ENCODE results near the gene TUBB8B.
A peak's percentile ranks its signal among the peaks of the same experiment; 100 is the strongest.
"Not testable (repeated sequence)": the region's sequence is repeated elsewhere in the genome, so short reads cannot be mapped to it uniquely, and the experiment has no call there.

Gene TUBB8B

DNA sequence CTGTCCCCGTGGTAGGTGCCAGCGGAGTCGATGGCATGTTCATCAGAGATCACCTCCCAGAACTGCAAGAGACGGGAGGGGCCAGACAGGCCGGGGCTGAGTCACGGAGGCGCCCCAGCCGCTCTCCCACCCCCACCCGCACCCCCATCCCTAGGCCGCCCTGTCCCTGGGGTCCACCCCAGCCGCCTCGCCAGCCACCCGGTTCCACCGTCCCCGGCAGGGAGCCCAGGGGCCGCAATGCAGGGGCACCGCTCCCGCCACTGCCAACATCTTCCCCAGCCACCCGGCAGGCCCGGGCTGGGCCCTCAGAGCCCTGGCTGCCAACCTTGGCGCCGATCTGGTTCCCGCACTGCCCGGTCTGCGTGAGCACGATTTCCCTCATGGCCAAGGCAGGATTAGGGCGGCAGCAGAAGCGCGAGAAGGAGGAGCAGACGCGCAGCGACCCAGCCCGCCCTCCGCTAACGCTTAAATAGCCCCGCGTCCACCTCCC is at the start of gene TUBB8B:
Gene TUBB8B, minus strand, starts transcription at position 440 of the 490 bp plus-strand sequence. Its CDS starts 58 bp downstream, at position 382.
- not testable (repeated sequence) for H3K9me3 ChIP-seq (ENCODE audit: severe bottlenecking); H3K4me3 ChIP-seq (ENCODE audit: low read depth, low read length); H3K27ac ChIP-seq; H3K36me3 ChIP-seq; H3K27me3 ChIP-seq (ENCODE audit: insufficient read depth, low read depth, severe bottlenecking); DNase-seq

DNA sequence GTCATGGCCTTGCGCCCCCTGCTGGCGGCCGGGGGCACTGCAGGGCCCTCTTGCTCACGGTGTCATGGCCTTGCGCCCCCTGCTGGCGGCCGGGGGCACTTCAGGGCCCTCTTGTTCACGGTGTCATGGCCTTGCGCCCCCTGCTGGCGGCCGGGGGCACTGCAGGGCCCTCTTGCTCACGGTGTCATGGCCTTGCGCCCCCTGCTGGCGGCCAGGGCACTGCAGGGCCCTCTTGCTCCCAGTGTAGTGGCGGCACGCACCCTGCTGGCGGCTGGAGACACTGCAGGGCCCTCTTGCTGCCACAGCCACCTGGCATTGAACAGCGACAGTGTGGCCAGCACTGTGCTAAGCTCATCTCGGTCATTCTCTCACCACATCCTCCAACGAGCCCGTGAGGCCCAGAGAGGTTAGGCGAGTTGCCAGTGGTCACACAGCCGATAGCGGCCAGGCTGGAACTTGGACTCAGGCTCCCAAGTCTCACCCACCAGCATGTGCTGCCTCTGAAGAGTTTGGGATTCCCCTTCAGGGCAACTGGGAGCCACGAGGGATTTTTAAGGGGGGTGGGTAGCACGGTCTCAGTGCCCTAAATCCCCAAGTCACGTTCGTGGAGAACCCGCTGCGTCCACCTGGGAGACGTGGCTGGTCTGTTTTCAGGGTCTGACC is 48.0 kb upstream of the TUBB8B start:
- H3K27ac ChIP-seq; DNase-seq; H3K27me3 ChIP-seq (ENCODE audit: insufficient read depth, low read depth, severe bottlenecking); H3K9me3 ChIP-seq (ENCODE audit: severe bottlenecking); H3K4me3 ChIP-seq (ENCODE audit: low read depth, low read length); H3K36me3 ChIP-seq: not testable (repeated sequence)

DNA sequence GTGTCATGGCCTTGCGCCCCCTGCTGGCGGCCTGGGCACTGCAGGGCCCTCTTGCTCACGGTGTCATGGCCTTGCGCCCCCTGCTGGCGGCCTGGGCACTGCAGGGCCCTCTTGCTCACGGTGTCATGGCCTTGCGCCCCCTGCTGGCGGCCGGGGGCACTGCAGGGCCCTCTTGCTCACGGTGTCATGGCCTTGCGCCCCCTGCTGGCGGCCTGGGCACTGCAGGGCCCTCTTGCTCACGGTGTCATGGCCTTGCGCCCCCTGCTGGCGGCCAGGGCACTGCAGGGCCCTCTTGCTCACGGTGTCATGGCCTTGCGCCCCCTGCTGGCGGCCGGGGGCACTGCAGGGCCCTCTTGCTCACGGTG is 47.3 kb upstream of the TUBB8B start:
- H3K4me3 ChIP-seq (ENCODE audit: low read depth, low read length); H3K36me3 ChIP-seq; H3K9me3 ChIP-seq (ENCODE audit: severe bottlenecking); H3K27me3 ChIP-seq (ENCODE audit: insufficient read depth, low read depth, severe bottlenecking); H3K27ac ChIP-seq; DNase-seq: not testable (repeated sequence)

DNA sequence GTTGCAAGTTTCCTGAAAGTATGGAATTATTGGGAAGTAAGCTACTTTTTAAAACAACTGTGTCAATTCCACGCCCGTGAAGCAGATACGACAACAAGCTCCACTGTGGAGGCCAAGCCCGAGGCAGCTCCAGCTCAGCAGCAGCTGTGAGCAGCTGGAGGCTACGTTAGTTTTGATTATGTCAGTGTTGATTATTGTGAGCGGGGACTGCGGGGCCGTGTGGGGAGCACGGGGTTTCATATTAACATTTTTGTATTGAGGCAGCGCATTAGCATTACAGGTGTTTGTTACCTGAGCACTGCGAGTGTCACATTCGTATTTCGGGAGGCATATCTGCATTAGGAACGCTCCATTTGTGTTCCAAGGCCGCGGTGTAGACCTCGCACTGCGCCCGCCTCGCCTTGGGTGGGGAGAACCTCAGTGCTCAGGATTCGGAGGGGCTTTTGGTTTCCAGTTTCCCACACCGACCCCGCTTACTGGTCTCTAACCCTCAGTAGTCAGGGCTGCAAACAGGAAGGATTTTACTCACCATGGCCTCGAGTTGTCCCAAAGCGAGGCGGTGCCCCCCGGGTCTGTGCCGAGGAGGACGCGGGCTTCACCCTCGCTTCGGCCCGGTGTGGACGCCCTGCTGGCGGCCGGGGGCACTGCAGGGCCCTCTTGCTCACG is 46.8 kb upstream of the TUBB8B start:
- H3K27me3 ChIP-seq (ENCODE audit: insufficient read depth, low read depth, severe bottlenecking); DNase-seq; H3K9me3 ChIP-seq (ENCODE audit: severe bottlenecking); H3K36me3 ChIP-seq; H3K27ac ChIP-seq; H3K4me3 ChIP-seq (ENCODE audit: low read depth, low read length): not testable (repeated sequence)

DNA sequence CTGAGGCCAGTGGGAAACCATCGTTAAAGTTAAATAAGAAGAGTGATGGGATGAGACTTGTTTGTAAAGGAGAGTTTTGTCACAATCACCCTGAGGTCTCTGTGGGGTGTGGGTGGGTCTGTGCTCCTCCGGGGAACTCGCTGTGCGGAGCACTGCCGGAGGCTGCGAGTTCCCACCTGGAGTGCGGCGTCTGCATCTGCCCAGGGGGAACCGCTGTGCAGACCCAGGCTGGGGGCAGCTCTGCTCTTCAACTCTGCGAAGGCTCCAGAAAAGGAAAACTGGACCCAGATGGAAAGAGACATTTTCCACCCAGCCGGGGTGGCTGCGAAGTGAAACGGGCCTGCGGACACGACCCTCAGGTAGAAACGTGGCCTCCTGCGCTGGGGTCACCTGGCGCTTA is 46.2 kb upstream of the TUBB8B start:
- H3K36me3 ChIP-seq; H3K27ac ChIP-seq; H3K9me3 ChIP-seq (ENCODE audit: severe bottlenecking); H3K4me3 ChIP-seq (ENCODE audit: low read depth, low read length); H3K27me3 ChIP-seq (ENCODE audit: insufficient read depth, low read depth, severe bottlenecking); DNase-seq: not testable (repeated sequence)

DNA sequence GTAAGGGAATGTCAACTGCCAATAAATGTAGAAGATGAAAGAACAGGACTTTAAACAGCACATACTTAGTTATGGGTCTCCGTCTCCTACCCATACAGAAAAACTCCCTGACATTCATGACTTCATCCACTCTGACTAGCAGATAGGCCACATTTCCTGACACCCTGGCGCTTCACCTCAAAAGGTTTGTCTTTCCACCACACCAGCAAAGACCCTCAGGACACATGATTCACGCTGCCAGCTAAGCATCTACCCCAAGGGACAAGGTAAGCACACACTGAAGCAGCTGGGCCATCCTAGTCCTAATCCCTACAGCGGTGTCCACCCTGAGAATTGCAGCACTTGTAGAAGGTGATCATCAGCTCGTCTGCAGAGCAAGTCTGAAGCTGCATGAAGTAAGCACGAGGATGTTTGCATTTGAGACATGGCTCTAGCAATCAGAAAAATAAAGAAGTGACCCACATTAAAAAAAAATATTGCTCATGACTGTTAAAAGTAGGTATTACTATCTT is 44.5 kb upstream of the TUBB8B start:
- H3K36me3 ChIP-seq; H3K9me3 ChIP-seq (ENCODE audit: severe bottlenecking); H3K27ac ChIP-seq; DNase-seq; H3K4me3 ChIP-seq (ENCODE audit: low read depth, low read length); H3K27me3 ChIP-seq (ENCODE audit: insufficient read depth, low read depth, severe bottlenecking): not testable (repeated sequence)

DNA sequence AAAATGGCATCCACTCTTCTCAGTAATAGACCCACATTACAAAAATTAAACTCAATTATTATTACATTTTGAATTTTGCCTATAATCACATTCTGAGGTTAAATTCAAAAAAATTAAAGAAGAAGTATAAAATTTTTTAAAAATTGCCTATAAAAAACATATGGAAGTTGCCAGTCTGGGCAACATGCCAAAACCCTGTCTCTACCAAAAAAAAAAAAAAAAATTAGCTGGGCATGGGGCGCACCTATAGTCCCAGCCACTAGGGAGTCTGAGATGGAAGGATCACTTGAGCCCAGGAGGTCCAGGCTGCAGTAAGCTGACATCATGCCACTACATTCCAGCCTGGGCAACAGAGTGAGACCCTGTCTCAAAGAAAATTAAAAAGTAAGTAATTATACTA is 42.1 kb upstream of the TUBB8B start:
- not testable (repeated sequence) for H3K4me3 ChIP-seq (ENCODE audit: low read depth, low read length); DNase-seq; H3K27me3 ChIP-seq (ENCODE audit: insufficient read depth, low read depth, severe bottlenecking); H3K9me3 ChIP-seq (ENCODE audit: severe bottlenecking); H3K36me3 ChIP-seq; H3K27ac ChIP-seq

DNA sequence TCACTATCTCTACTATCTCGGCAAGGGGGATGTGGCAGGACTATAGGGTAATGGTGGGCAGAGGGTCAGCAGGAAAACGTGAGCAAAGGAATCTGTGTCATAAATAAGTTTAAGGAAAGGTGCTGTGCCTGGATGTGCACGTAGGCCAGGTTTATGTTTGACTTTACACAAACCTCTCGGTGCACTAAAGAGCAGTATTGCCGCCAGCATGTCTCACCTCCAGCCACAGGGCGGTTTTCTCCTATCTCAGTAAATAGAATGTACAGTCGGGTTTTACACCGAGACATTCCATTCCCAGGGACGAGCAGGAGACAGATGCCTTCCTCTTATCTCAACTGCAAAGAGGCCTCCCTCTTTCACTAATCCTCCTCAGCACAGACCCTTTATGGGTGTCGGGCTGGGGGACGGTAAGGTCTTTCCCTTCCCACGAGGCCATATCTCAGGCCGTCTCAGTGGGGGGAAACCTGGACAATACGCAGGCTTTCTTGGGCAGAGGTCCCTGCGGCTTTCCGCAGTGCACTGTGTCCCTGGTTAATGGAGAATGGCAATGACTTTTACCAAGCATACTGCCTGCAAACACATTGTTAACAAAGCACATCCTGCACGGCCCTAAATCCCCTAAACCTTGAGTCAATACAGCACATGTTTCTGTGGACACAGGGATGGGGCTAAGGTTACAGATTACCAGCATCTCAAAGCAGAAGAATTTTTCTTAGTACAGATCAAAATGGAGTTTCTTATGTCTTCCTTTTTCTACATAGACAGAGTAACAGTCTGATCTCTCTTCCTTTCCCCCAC is 41.2 kb upstream of the TUBB8B start:
- H3K27me3 ChIP-seq (ENCODE audit: insufficient read depth, low read depth, severe bottlenecking); H3K9me3 ChIP-seq (ENCODE audit: severe bottlenecking); H3K36me3 ChIP-seq; H3K4me3 ChIP-seq (ENCODE audit: low read depth, low read length): not testable (repeated sequence)
- H3K27ac ChIP-seq = peak overlapping the region; percentile 76
- DNase-seq = peak; percentile 48

DNA sequence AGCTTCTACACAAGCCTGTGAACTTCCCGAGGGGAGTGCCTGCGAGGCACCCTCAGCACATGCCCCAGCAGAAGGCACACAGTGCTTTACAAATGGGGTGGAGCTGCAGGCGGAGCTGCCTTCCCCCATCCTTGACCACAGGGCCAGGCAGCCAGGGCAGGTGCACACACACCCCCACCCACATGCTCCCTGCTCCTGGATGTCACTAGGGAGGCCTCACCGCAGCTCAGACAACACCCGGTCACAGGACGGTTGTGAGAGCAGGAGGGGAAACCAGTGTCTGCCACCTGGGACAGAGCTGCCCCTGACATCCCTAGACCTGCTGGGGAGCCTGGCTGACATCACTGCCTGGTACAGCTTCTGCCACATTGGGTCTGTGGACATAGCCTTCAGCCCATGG is 39.7 kb upstream of the TUBB8B start:
- H3K27ac ChIP-seq; H3K36me3 ChIP-seq; DNase-seq; H3K4me3 ChIP-seq (ENCODE audit: low read depth, low read length); H3K9me3 ChIP-seq (ENCODE audit: severe bottlenecking); H3K27me3 ChIP-seq (ENCODE audit: insufficient read depth, low read depth, severe bottlenecking): not testable (repeated sequence)

DNA sequence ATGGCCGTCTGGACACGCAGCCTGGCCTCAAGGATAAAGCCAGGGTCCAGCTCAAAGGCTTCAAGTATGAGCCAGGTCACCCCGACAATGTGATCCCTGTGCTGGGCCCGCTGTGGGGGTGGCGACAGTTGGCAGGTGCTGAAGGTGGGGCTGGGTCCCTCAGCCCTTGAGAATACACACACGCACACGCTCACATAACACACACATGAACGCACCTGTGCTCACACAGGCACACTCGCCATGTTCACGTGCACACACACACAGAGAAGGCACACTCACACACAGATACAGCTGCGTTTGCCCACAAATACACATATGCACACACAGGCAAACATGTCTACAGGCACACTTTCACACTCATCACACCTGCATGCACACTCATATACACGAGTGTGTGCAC is 35.4 kb upstream of the TUBB8B start:
- not testable (repeated sequence) for H3K9me3 ChIP-seq (ENCODE audit: severe bottlenecking); H3K27me3 ChIP-seq (ENCODE audit: insufficient read depth, low read depth, severe bottlenecking); H3K4me3 ChIP-seq (ENCODE audit: low read depth, low read length); H3K36me3 ChIP-seq; H3K27ac ChIP-seq; DNase-seq
